Epithelial cell of esophagus (primary cell): ENCODE results near the gene BEGAIN.

Experiments used
- DNase-seq: peaks from one replicate; pipeline ENCODE4 v3.0.0; 2010; ENCODE audit warnings: low read depth
- H3K4me3 ChIP-seq: 2 replicates; pipeline ENCODE4 v1.5.1; 2011; ENCODE audit warnings: mild to moderate bottlenecking, low read length, control low read depth
- TF ChIP-seq, protein P1 (sequence below): IDR thresholded peaks from 2 replicates; pipeline ENCODE4 v1.5.1; 2011; ENCODE audit warnings: low read depth, mild to moderate bottlenecking, low read length, control low read depth, inconsistent platforms; ENCODE audit not compliant: insufficient read depth; ENCODE audit errors: missing control alignments

Gene BEGAIN

DNA sequence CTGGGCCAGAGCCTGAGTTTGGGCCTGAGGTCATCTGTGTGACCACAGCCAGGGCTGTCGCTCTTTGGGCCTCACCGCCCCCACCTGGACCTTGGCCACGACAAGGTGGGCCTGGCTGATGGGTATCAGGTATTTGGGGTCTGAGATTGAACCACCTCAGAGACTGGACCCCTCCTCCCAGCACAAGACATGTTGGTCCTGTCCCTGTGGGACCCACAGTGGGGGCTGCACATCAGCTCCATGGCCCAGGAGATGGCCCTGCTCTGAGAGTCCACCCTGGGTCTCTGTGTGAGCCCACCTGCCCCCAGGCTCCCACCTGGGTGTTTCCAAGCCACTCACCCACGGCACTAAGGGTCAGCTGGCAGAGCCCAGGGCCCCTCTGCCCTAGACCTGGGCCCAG is 20.6 kb downstream of the BEGAIN start:
- no peak for DNase-seq
- TF ChIP-seq, protein P1, sequence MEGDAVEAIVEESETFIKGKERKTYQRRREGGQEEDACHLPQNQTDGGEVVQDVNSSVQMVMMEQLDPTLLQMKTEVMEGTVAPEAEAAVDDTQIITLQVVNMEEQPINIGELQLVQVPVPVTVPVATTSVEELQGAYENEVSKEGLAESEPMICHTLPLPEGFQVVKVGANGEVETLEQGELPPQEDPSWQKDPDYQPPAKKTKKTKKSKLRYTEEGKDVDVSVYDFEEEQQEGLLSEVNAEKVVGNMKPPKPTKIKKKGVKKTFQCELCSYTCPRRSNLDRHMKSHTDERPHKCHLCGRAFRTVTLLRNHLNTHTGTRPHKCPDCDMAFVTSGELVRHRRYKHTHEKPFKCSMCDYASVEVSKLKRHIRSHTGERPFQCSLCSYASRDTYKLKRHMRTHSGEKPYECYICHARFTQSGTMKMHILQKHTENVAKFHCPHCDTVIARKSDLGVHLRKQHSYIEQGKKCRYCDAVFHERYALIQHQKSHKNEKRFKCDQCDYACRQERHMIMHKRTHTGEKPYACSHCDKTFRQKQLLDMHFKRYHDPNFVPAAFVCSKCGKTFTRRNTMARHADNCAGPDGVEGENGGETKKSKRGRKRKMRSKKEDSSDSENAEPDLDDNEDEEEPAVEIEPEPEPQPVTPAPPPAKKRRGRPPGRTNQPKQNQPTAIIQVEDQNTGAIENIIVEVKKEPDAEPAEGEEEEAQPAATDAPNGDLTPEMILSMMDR, result no peak
- H3K4me3 ChIP-seq, result no peak overlapping the region

DNA sequence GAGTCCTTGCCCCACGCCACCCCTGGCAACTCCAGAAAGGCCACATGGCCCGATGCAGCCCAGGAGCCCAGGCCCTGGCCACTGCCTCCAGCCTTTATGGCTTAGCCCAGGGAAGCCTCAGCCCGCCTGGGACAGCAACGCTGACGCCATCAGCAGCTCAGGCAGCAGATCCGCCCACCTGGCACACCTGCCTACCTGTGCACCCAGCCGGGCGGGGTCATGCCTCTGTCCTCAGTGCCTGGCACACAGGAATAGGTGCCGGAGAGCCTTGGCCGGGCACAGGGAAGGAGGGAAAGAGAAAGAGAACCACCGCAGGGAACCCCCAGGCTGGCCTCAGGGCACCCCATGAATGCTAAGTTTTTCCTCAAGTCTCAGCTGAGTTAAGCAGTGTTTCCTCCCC is 21.1 kb downstream of the BEGAIN start:
- H3K4me3 ChIP-seq, result no peak overlapping the region
- DNase-seq, result peak; percentile 13
- TF ChIP-seq, protein P1, result no peak

DNA sequence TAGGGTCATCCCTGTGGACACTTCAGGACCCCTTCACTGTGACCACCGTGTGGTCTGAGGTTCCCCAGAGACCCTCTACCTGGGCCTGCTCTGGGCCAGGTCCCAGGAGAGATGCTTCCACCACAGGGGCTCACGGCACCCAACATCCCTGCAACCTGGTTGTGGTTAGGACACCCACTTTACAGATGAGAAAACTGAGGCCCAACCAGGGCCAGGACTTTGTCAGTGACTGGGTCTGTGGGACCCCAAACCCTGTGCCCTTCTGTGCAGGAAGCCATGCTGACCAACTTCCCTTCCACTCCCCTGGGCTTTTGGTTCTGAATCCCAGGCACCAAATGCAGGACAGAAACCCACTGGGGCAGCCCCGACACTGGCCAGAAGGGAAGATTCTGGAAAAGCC is 21.6 kb downstream of the BEGAIN start:
- DNase-seq, result no peak
- TF ChIP-seq, protein P1, result no peak
- H3K4me3 ChIP-seq, result no peak overlapping the region

DNA sequence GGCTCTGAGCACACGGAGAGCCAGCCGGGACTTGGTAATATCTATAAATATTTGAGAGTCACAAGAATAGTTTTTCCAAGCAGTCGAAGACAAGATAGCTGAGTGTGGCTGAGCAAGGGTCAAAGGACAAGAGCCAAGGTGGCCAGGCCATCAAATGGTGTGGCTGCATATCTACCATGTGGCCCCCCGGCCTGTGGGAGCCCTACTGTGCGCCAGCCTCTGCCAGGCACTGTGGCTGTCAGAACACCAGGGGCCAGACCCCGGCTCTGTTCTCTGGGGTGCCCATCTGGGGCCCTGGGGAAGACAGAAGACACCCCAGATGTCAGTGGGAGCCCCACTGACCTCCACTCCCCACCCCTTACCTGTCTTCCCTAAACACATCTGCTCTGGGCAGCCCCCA is 22.7 kb downstream of the BEGAIN start:
- H3K4me3 ChIP-seq, result no peak overlapping the region
- TF ChIP-seq, protein P1, result no peak
- DNase-seq, result no peak

DNA sequence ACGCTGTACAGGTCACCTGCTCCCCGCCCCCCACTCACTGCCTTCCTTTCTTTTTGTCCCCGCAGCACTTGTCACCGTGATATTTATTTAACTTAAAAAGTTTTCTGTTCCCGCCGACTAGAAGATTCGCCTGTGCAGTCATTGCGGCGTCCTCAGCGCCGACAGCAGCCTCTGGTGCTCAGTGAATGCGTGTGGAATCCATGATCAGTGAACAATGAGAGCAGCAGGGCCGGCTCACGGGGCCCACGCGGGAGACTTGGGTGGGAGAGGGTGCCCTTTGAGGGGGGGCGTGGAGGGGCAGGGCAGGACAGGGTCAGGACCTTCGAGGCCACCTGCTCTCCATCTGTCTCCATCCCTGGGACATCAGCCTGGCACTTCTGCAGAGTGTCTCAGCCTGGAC is 24.5 kb downstream of the BEGAIN start:
- TF ChIP-seq, protein P1, result no peak
- DNase-seq, result no peak
- no peak overlapping the region for H3K4me3 ChIP-seq

DNA sequence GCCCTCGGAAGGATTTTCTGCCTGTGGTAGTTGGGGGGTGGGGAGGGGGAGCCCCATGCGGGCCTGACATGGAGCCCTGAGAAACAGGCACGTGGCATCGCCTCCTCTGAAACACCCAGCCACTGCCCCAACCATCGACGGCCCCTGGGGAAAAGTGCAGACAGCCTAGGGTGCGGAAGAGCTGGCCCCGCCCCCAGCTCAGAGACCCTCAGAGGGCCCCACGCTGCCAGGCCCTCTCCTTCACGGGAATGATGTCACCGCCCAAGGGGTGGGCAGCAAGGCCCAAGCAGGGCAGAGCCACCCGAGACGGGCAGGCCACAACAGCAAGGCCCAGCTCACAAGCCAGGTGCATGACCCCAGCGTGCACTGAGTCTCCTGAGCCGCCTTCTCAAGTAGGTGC is 26.2 kb downstream of the BEGAIN start:
- no peak for DNase-seq
- TF ChIP-seq, protein P1, result no peak

DNA sequence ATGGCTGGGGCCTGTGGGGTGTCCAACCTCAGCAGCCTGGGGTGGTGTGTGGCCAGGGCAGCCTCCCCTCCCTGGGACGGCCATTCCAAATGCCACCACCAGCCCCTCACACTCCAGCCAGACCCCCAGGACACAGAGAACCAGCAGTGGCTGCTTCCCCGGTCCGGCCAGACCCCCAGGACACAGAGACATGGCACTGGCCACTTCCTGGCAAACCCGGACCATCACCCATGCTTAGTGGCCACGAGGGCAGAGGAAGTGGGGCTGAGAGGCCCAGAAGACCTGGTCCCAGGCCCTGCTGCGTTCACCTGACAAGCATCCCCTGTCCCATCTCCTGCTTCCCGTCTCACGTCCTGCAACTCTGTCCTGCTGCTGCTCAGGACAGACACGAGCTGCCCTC is 26.7 kb downstream of the BEGAIN start:
- no peak overlapping the region for H3K4me3 ChIP-seq
- DNase-seq, result no peak
- TF ChIP-seq, protein P1, result no peak

More for the DNA sequence above, 26.2 kb downstream of the BEGAIN start:
- no peak overlapping the region for H3K4me3 ChIP-seq
